Astrocyte of the spinal cord (primary cell): ENCODE measurements around the gene DNLZ.
"Not testable (repeated sequence)": the region's sequence is repeated elsewhere in the genome, so short reads cannot be mapped to it uniquely, and the experiment has no call there.

ENCODE experiments used
- DNase-seq: peaks from one replicate; pipeline ENCODE4 v3.0.0; 2011; ENCODE audit warnings: low read depth, low spot score
- H3K4me3 ChIP-seq: 2 replicates; pipeline ENCODE4 v1.5.1; 2011; ENCODE audit warnings: low read depth, mild to moderate bottlenecking, low read length, moderate library complexity
- CTCF ChIP-seq: IDR thresholded peaks from 2 replicates; pipeline ENCODE4 v1.5.1; 2012; ENCODE audit warnings: low read depth, mild to moderate bottlenecking, low read length, inconsistent platforms
- in situ Hi-C: cut with HindIII; loops from 2 replicates; pipeline ENCODE4 v1.10.0; 2017; ENCODE audit warnings: low sequenced_read_pairs

The DNLZ gene

GRCh38 chr9:136363106-136363948 lies at the start of gene DNLZ:
Gene DNLZ (minus strand): TSS chr9:136363744. CDS start chr9:136363714, 30 bp downstream.
- TF ChIP-seq CTCF, result peak; percentile 79
- peak within 1 kb of the TSS; percentile 64 for H3K4me3 ChIP-seq
- peak; percentile 94 for DNase-seq
- in situ Hi-C loops, result no loop called here

DNA sequence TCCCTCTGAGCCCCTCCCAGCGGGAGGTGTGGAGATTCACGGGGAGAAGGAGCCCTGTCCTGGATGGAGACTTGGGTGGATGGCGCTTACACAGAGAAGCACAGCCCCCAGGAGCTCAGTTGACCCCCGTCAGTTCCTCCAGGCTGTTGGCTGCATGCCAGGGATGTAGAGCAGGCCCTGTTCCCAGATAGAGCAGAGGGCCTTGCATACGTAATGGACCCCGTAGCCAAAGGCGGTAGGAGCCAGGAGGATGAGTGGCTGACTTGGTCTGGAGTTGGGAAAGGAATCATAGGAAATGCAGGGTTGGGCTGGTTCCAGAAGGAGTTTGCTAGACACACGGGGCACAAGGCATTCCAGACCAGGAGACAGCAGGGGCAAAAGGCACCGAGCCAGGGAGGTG lies 49.4 kb upstream of the DNLZ start:
- no peak for DNase-seq
- in situ Hi-C loops, result no loop called here
- H3K4me3 ChIP-seq, result no peak overlapping the region
- no peak for TF ChIP-seq CTCF

DNA sequence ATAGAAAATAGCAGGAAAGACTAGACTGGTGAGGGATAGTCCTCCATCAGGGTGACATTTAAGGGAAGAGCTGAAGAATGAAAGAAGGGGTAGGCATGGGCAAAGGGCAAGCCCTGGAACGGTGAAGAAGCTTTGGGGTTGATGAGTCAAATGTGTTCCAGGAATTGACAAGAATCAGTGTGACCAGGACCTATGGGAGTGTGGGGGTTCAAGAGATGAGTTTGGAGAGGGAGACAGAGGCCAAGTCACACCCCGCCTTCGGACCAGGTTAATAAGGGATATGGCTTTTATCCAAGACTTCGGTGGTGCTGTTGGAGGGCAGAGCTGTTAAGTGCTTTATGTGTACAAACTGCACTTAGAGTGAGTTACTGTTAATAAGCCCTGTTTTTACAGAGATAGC lies 47.8 kb upstream of the DNLZ start:
- no peak for TF ChIP-seq CTCF
- in situ Hi-C loops, result no loop called here
- no peak for DNase-seq

DNA sequence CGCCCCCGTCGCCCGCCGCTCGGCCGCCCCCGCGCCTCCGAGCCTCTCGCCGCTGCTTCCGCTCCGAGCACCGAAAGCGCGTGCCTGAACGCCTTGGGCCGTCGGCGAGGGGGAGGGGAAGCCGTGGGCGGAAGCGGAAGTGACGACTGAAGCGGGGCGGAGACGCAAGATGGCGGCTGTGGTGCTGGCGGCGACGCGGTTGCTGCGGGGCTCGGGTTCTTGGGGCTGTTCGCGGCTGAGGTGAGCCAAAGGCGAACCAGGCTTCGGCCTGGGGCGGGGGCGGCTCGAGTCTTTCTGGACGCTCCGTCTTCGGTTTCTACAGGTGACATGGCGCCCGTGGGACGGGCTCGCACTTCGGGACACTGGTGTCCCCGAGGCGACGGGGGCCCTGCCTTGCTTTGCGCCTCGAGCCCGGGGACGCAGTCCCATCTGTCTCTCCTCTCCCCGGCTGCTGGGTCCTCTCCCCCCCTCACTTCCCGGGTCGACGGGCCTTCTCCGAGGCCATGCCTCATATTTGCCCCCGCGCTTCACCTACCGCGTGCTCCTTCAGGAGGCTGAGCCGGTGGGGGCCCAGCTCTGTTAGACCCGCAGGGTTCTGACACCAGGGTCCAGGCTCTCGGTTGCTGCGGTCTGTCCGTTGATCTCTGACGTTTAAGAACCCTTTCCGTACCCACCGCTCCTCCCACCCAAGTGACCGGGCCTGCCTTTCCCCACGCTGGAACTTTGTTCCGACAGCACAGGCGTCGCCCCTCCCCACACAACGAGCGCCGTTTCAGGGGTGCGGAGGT lies 47.1 kb upstream of the DNLZ start, which contains the start of the genes ENTR1 and PMPCA:
Gene ENTR1 (minus strand): TSS at position 115 of the 788 bp plus-strand sequence. CDS start 217 bp downstream, outside the sequence.
Gene PMPCA (plus strand): TSS at position 159 of the 788 bp plus-strand sequence. CDS start 11 bp downstream, at position 170.
- in situ Hi-C loops, result no loop called here
- DNase-seq, result peak; percentile 83
- no peak for TF ChIP-seq CTCF
- peak within 1 kb of the TSS; percentile 91 for H3K4me3 ChIP-seq

More for the DNA sequence above, 47.8 kb upstream of the DNLZ start:
- H3K4me3 ChIP-seq, result peak overlapping the region; percentile 91

- in situ Hi-C loops, result no loop called here
- DNase-seq, result no peak
- no peak for TF ChIP-seq CTCF
- peak overlapping the region; percentile 91 for H3K4me3 ChIP-seq
Measured at GRCh38 chr9:136409557-136410455, 46.3 kb upstream of the DNLZ start.

GRCh38 chr9:136407911-136408310 lies 44.4 kb upstream of the DNLZ start:
- no peak for TF ChIP-seq CTCF
- in situ Hi-C loops, result no loop called here
- no peak overlapping the region for H3K4me3 ChIP-seq
- DNase-seq, result no peak

DNA sequence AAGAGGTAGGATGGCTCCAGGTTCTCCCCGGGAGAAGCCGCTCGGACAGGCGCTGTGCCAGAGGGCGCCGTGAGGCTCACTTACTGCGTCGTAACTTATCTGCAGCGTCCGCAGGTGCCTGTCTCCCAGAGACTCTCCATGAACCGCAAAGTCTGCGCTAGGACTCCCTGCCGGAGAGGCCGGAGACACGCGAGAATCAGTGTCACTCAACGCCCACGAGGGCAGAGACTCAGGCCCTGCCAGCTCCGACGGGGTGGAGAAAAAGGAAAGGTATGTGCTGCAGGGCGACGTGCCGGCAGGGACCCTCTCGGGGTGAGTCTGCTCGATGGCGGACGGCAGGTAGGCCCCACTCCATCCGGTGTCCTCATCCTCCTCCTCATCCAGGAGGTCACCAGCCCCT lies 43.5 kb upstream of the DNLZ start:
- DNase-seq, in situ Hi-C loops, H3K4me3 ChIP-seq: not testable (repeated sequence)

- DNase-seq, H3K4me3 ChIP-seq, in situ Hi-C loops: not testable (repeated sequence)
Measured at GRCh38 chr9:136405904-136406303, 42.4 kb upstream of the DNLZ start.
